ENCODE data around the gene PGGT1B. TPM values are rescaled to one million over a fixed set of nuclear protein-coding genes. Genes with fewer than 3 reads are reported as not detected.

The PGGT1B gene
- total and polyA plus RNA-seq, 2 donors from 2014 or later = 7.1 to 51.1 TPM

GRCh38 chr5:115289104-115289503 is 26.4 kb upstream of the PGGT1B start:
- H3K27me3 ChIP-seq (ENCODE audit: control insufficient read depth, insufficient read depth, low read length) = no peaks in the 10 kb centered on the region
- no peak overlapping the region for H3K4me3 ChIP-seq (ENCODE audit: low read length in 3 of 3)
- FAIRE-seq (no peak), DNase-seq (no peak)
- H3K4me1 ChIP-seq (ENCODE audit: control insufficient read depth in 2 of 3, insufficient read depth in 2 of 3, low read depth in 1 of 3, low read length in 3 of 3) = no peaks in the 10 kb centered on the region
- no peak overlapping the region for H3K9ac ChIP-seq (ENCODE audit: low read length in 3 of 3)
- no peaks in the 10 kb centered on the region for H3K9me3 ChIP-seq (ENCODE audit: control insufficient read depth in 2 of 3, insufficient read depth in 1 of 3, low read length in 3 of 3)
- no peak overlapping the region for H3K27ac ChIP-seq (ENCODE audit: low read depth in 2 of 2, low read length in 2 of 2)
- intact Hi-C loops (cut with DNase I) = no loop called here
- TF ChIP-seq CTCF (IDR thresholded peaks at IDR 0.05; ENCODE audit: borderline replicate concordance, extremely low read depth, insufficient read depth) = no peak
- H3K36me3 ChIP-seq (ENCODE audit: control insufficient read depth in 2 of 3, insufficient read depth in 3 of 3, low read length in 3 of 3) = no peaks in the 10 kb centered on the region

- TF ChIP-seq CTCF (IDR thresholded peaks at IDR 0.05; ENCODE audit: borderline replicate concordance, extremely low read depth, insufficient read depth) = no peak
- no peaks in the 10 kb centered on the region for H3K27me3 ChIP-seq (ENCODE audit: control insufficient read depth, insufficient read depth, low read length)
- DNase-seq (no peak), FAIRE-seq (no peak)
- H3K9ac ChIP-seq (ENCODE audit: low read length in 3 of 3) = no peak overlapping the region
- H3K4me1 ChIP-seq (ENCODE audit: control insufficient read depth in 2 of 3, insufficient read depth in 2 of 3, low read depth in 1 of 3, low read length in 3 of 3) = no peaks in the 10 kb centered on the region
- intact Hi-C loops (cut with DNase I) = no loop called here
- H3K36me3 ChIP-seq (ENCODE audit: control insufficient read depth in 2 of 3, insufficient read depth in 3 of 3, low read length in 3 of 3) = no peaks in the 10 kb centered on the region
- H3K4me3 ChIP-seq (ENCODE audit: low read length in 3 of 3) = no peak overlapping the region
- no peak overlapping the region for H3K27ac ChIP-seq (ENCODE audit: low read depth in 2 of 2, low read length in 2 of 2)
- no peaks in the 10 kb centered on the region for H3K9me3 ChIP-seq (ENCODE audit: control insufficient read depth in 2 of 3, insufficient read depth in 1 of 3, low read length in 3 of 3)
These were observed 21.3 kb upstream of the PGGT1B start for GRCh38 chr5:115284021-115284420.

GRCh38 chr5:115282131-115282530 is 19.5 kb upstream of the PGGT1B start:
- DNase-seq (no peak), FAIRE-seq (no peak)
- Histone ChIP-seq H3K4me3 (ENCODE audit: low read length in 3 of 3) (no peak overlapping the region), H3K9ac (ENCODE audit: low read length in 3 of 3) (no peak overlapping the region), H3K9me3 (ENCODE audit: control insufficient read depth in 2 of 3, insufficient read depth in 1 of 3, low read length in 3 of 3) (no peaks in the 10 kb centered on the region), H3K27ac (ENCODE audit: low read depth in 2 of 2, low read length in 2 of 2) (no peak overlapping the region), H3K4me1 (ENCODE audit: control insufficient read depth in 2 of 3, insufficient read depth in 2 of 3, low read depth in 1 of 3, low read length in 3 of 3) (no peaks in the 10 kb centered on the region), H3K36me3 (ENCODE audit: control insufficient read depth in 2 of 3, insufficient read depth in 3 of 3, low read length in 3 of 3) (no peaks in the 10 kb centered on the region), H3K27me3 (ENCODE audit: control insufficient read depth, insufficient read depth, low read length) (no peaks in the 10 kb centered on the region)
- no peak for TF ChIP-seq CTCF (IDR thresholded peaks at IDR 0.05; ENCODE audit: borderline replicate concordance, extremely low read depth, insufficient read depth)
- intact Hi-C loops (cut with DNase I) = no loop called here

- no peak overlapping the region for H3K4me3 ChIP-seq (ENCODE audit: low read length in 3 of 3)
- H3K36me3 ChIP-seq (ENCODE audit: control insufficient read depth in 2 of 3, insufficient read depth in 3 of 3, low read length in 3 of 3) = peaks cover 0 to 2% (median 0%) of the 10 kb centered on the region in 3 donors
- H3K27ac ChIP-seq (ENCODE audit: low read depth in 2 of 2, low read length in 2 of 2) = no peak overlapping the region
- no peak for TF ChIP-seq CTCF (IDR thresholded peaks at IDR 0.05; ENCODE audit: borderline replicate concordance, extremely low read depth, insufficient read depth)
- DNase-seq = no peak
- H3K4me1 ChIP-seq (ENCODE audit: control insufficient read depth in 2 of 3, insufficient read depth in 2 of 3, low read depth in 1 of 3, low read length in 3 of 3) = no peaks in the 10 kb centered on the region
- no peak overlapping the region for H3K9ac ChIP-seq (ENCODE audit: low read length in 3 of 3)
- H3K9me3 ChIP-seq (ENCODE audit: control insufficient read depth in 2 of 3, insufficient read depth in 1 of 3, low read length in 3 of 3) = no peaks in the 10 kb centered on the region
- H3K27me3 ChIP-seq (ENCODE audit: control insufficient read depth, insufficient read depth, low read length) = no peaks in the 10 kb centered on the region
- FAIRE-seq = no peak
- intact Hi-C loops (cut with DNase I) = no loop called here
These were observed 11.9 kb upstream of the PGGT1B start for GRCh38 chr5:115274584-115274983.

All from kidney (tissue), 14 donors.